Endothelial cell of hepatic sinusoid (primary cell): ENCODE data around the gene ALX4.

ENCODE experiments used
- in situ Hi-C: cut with HindIII; loops from 2 replicates; pipeline ENCODE4 v1.10.0; 2017; ENCODE audit warnings: low sequenced_read_pairs

The ALX4 gene

GRCh38 chr11:44252999-44253602 is 56.8 kb downstream of the ALX4 start:
- in situ Hi-C loops: no loop called here

GRCh38 chr11:44250421-44250820 is 59.5 kb downstream of the ALX4 start:
- in situ Hi-C loops: no loop called here

DNA sequence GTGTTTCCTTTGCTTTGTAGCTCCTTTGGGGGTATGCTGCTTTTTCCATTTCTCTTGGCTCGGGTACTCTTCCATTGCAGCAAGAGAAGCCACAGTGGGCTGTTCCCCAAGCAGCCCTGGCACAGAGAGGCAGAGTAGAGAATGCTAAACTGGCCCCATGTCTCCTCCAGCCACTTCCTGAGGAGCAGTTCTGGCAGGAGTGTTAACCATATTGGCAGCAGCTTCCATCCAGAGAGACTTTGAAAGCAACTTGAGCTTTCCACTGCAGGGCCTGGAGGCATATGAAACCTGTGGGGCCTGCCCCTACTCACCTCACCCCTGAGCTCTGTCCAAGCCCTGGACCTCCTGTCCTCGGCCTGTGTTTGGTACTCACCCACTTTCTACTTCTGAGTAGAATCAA is 61.8 kb downstream of the ALX4 start:
- in situ Hi-C loops: no loop called here

GRCh38 chr11:44247508-44247907 is 62.4 kb downstream of the ALX4 start:
- in situ Hi-C loops: no loop called here

DNA sequence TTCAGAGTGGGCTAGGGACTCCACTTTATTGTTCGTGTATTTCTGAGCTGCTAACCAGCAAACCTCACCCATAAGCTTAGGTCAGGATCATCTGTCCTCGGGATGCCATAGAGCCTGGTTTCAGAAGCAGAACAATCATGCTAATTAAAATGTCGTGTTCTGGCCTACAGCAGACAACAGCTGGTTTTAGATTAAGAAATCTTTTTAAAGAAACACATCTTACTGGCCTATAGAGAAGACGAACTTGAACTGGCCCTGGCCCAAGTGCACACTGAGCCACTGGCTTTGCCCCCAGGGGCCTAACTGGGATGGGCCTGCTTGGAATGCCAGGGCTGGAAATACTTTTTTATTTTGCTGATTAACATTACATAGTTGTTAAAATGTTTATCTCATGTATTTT is 63.2 kb downstream of the ALX4 start:
- in situ Hi-C loops: no loop called here

- in situ Hi-C loops: no loop called here
Observed at GRCh38 chr11:44244639-44245310, 65.2 kb downstream of the ALX4 start.

GRCh38 chr11:44243595-44244343 is 66.2 kb downstream of the ALX4 start:
- in situ Hi-C loops: no loop called here

DNA sequence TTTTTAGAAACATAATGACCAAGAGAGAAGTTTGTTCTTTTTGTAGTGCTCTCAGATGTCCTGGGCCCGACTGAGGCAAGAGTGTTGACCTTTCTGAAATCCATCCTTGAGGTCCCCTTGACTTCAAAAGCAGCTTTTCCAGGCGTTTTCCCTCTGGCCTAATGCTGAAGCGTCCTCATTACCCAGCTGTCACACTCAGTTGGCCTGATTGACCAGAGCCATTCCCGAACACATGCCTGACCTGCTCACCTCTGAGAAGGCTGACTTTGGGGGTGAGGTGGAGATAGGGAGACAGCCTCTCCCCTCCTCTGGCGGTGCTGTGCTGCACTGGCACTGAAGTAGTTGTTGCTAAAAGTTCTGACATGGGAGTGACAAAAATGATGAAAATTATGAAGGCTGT is 66.9 kb downstream of the ALX4 start:
- in situ Hi-C loops: no loop called here

- in situ Hi-C loops: no loop called here
Observed at GRCh38 chr11:44241851-44242250, 68.1 kb downstream of the ALX4 start.

DNA sequence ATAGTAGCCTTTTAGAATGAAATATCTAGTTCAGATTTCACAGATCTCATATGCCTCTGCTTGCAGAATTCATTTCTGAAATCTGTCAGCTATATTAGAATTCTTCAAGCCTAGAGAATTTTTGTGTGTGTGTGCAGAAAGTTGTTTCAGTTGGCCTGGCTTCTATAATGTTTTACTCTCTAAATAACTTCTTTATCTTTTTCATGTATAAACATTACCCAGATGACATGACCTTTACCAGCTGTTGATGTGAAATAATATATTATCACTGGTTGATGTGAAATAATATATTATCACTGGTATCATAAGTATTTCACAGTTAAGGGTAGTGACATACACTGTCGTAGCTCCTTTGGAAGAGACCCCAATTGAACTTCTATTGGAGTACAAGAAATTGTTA is 72.8 kb downstream of the ALX4 start:
- in situ Hi-C loops: no loop called here

- in situ Hi-C loops: no loop called here
Observed at GRCh38 chr11:44236296-44236695, 73.6 kb downstream of the ALX4 start.

- in situ Hi-C loops: no loop called here
Observed at GRCh38 chr11:44235765-44236201, 74.2 kb downstream of the ALX4 start.

GRCh38 chr11:44229624-44230023 is 80.3 kb downstream of the ALX4 start:
- in situ Hi-C loops: no loop called here

GRCh38 chr11:44229098-44229497 is 80.8 kb downstream of the ALX4 start:
- in situ Hi-C loops: no loop called here

DNA sequence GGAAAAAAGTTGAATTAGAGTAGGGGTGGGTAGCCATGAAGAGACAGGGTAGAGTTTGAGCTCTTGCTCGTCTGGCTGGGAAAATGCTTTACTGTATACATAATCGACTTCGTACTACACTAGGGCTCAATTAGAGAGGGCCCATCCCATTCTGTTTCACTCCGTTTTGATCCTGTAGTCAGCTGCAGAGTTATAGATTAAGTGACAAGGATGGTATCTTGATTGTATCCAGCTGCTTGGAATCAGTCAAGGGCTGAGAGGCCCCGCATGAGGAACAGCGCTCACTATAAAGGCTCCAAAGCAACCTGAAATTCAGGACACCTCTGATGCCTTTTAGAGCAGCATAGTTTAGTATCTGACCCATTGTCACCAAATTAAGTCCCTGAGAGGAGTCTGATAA is 81.6 kb downstream of the ALX4 start:
- in situ Hi-C loops: no loop called here

- in situ Hi-C loops: no loop called here
Observed at GRCh38 chr11:44226945-44227344, 83.0 kb downstream of the ALX4 start.

DNA sequence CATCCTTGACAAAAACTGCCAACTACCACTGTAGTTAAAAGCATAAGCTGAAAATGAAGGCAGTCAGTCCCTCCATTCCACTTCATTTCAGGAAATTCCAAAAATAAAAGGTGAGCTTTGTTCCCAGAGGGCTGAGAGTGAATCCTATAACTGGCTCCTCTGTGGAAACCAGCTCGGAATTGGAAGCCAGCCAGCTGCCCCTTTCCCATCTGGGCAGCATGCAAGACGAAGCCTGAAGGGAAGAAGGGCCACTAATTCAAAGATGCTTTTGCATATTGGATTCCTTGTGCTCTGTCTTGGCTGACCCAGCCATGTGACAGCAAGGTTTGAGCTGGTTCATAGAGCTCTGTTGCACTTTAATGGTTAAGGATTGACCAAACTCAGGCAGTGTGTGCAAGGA is 83.4 kb downstream of the ALX4 start:
- in situ Hi-C loops: no loop called here

- in situ Hi-C loops: no loop called here
Observed at GRCh38 chr11:44224867-44225501, 85.0 kb downstream of the ALX4 start.

DNA sequence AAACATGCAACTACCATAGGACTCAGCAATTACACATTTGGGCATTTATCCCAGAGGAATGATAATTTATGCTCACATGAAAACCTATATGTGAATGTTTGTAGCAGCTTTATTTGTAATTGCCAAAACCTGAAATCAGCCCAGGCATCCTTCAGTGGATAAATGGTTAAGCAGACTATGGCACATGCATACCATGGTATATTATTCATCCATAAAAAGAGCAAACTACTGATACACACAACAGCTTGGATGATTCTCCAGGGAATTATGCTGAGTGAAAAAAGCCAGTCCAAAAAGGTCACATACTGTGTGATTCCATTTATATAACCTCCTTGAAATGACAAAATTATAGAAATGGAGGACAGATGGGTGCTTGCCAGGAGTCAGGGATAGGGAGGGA is 86.7 kb downstream of the ALX4 start:
- in situ Hi-C loops: no loop called here

DNA sequence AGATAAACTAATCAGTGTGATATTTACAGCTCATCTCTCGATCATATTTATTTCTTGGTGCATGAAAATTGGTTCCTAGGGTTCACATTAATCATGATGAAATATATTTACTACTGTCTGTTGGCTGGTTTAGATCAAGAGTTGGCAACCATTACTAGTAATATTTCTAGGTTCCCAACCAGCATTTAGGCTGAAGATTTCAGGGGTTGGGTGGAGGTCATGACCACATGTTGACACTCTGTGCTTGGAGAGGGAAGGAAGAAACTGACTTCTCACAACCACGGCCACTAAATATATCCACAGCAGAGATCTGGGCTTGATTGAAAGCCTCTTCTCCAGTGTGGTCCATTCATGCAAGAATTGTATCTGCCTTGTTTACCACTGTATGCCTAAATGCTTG is 87.9 kb downstream of the ALX4 start:
- in situ Hi-C loops: no loop called here

DNA sequence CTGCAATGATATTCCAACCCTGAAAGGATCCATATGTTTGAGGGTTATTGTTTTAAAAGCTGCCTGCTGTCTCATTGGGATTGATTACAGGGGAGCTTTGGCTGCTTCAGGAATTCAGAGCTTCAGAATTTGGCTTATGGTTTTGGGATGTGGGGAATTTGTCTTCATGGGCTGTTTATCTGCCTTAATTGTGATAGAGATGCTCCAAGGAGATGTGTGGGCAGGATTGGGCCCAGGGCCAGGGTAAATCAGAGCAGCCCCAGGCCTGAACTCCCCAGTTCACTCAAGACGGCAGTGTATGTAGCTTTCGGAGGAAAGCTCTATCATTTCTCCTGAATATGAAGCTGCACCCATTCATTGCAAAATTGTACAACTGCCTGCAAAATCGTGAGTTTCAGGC is 88.5 kb downstream of the ALX4 start:
- in situ Hi-C loops: no loop called here
